GM13977 (cell line): ENCODE results near the gene ADCY7.

ENCODE experiments used
- DNase-seq: peaks from one replicate; pipeline ENCODE4 v3.0.0; 2012; ENCODE audit warnings: low spot score
- CTCF ChIP-seq: IDR thresholded peaks from 2 replicates; pipeline ENCODE4 v1.5.1; 2012; ENCODE audit warnings: mild to moderate bottlenecking, control low read depth; ENCODE audit not compliant: insufficient read depth; ENCODE audit errors: extremely low read depth, missing control alignments
- in situ Hi-C: fragments of 300-500 bp; cut with MboI; formaldehyde crosslinking; loops from one replicate; pipeline ENCODE4 v1.12.0; 2022; ENCODE audit warnings: low sequenced_read_pairs, low pct_unique_long_range_greater_than_20kb, mixed read lengths, inconsistent platforms; ENCODE audit not compliant: unreplicated experiment

Gene ADCY7

GRCh38 chr16:50292566-50292948 is 26.2 kb downstream of the ADCY7 start:
- in situ Hi-C loops = no loop called here
- DNase-seq = no peak
- no peak for TF ChIP-seq CTCF

DNA sequence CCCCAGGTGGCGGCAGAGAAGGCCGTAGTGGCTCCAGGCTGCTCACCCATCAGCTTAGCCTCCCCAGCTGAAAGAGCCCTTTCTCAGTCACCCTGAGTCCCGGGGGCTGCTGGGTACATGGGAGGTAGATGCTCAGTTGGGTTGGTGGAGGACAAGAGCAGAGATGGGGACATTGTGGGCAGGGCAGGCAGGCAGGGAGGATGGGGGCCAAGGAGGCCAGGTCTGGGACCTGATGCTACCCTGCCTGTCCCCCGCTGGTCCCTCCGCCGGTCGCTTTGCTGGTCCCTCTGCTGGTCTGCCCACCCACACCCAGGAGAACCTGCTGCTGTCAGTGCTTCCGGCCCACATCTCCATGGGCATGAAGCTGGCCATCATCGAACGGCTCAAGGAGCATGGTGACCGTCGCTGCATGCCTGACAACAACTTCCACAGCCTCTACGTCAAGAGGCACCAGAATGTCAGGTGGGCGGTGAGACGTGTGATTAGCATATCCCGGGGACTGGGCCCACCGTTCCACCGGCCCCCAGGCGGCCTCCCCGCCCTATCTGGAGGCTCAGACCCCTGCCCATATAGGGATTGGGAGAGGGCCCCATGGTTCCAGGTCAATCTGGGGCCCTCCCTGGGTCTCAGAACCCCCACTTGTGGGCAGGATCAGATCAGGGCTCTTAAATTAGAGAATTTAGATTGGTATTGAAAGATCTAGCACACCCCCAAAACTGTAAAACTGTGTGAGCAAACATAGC is 26.9 kb downstream of the ADCY7 start:
- in situ Hi-C loops = no loop called here
- DNase-seq = no peak
- TF ChIP-seq CTCF = no peak

GRCh38 chr16:50293994-50294855 is 27.9 kb downstream of the ADCY7 start:
- in situ Hi-C loops = no loop called here

GRCh38 chr16:50294955-50295354 is 28.6 kb downstream of the ADCY7 start:
- no peak for TF ChIP-seq CTCF

More at GRCh38 chr16:50293994-50294855, 27.9 kb downstream of the ADCY7 start:
- no peak for DNase-seq
- no peak for TF ChIP-seq CTCF

DNA sequence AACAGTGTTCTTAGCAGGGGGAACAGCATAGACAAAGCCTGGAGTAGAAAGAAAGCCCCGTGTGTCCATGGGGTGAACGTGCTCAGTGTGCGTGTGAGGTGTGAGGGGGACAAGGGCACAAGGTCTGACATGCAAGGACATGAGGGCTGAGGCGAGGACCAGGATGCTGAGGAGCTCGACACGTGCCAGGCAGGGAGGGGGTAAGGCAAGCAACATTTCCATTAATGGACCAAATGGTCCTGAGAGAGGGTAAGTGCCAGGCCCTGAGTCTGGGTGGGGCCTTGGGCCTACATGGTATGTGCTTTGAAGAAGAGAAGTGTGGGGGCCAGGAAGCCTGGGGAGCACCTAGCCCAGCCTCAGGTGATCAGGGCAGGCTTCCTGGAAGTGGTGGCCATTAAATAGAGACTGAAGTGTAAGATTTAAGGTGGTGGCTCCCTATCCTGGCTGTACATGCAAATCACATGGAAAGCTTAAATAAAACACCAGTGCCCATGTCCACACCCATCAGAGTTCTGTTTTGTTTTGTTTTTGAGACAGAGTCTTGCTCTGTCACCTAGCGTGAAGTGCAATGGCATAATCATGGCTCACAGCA is 29.3 kb downstream of the ADCY7 start:
- TF ChIP-seq CTCF = no peak
- in situ Hi-C loops = no loop called here

More at GRCh38 chr16:50294955-50295354, 28.6 kb downstream of the ADCY7 start:
- in situ Hi-C loops = no loop called here
- DNase-seq = no peak

GRCh38 chr16:50296807-50297206 is 30.5 kb downstream of the ADCY7 start:
- in situ Hi-C loops = no loop called here

More for the DNA sequence above, 29.3 kb downstream of the ADCY7 start:
- DNase-seq = no peak

More at GRCh38 chr16:50296807-50297206, 30.5 kb downstream of the ADCY7 start:
- TF ChIP-seq CTCF = no peak
- DNase-seq = no peak
